ENCODE measurements around the gene POLR2A.

DNA sequence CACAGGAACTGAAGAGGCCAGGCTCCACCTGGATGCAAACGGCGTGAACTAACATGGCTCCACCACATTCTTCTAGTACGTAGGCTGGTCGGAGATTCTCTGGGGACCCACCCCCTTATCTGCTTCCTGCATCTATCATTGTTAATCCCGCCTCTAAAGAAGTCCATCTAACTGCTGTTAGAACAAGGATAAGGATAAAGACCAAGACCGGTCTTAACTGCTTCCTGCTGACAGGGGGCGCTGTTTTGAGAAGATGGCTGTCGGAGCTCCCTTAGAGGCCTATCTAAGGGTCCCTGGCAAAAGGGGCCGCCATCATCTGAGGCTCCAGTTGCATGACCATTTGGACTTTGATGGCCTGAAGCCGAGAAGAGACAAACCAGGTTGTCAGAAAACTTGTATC is 38.9 kb downstream of the POLR2A start:
- TF ChIP-seq CEBPB (IDR thresholded peaks at IDR 0.05; ENCODE audit: low read depth, low read length), result no peak
- peak; percentile 30 for TF ChIP-seq CTCF (conservative IDR thresholded peaks at IDR 0.05; ENCODE audit: low read depth, low read length)
- no peak for TF ChIP-seq SMC3 (IDR thresholded peaks at IDR 0.05; ENCODE audit: low read depth, low read length)
- TF ChIP-seq, protein P1, sequence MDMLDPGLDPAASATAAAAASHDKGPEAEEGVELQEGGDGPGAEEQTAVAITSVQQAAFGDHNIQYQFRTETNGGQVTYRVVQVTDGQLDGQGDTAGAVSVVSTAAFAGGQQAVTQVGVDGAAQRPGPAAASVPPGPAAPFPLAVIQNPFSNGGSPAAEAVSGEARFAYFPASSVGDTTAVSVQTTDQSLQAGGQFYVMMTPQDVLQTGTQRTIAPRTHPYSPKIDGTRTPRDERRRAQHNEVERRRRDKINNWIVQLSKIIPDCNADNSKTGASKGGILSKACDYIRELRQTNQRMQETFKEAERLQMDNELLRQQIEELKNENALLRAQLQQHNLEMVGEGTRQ (IDR thresholded peaks at IDR 0.05; ENCODE audit: low read depth, low read length), result no peak
- no peak for TF ChIP-seq POLR2A (IDR thresholded peaks at IDR 0.05; ENCODE audit: low read depth, low read length)
